ENCODE results near the gene INSR. TPM values are rescaled to one million over a fixed set of nuclear protein-coding genes. Genes with fewer than 3 reads are reported as not detected.

The INSR gene
- total and polyA plus RNA-seq, 2 of the 8 experiments (the other 6 are each of a cell fraction or from before 2014, with no cell fraction given), result 13.1 to 48.7 TPM

GRCh38 chr19:7159105-7159933 is 134.9 kb downstream of the INSR start:
- Histone ChIP-seq H3K36me3 (ENCODE audit: control insufficient read depth in 2 of 4, insufficient read depth in 4 of 4, low read length in 3 of 4) (peaks cover 5 to 26% (median 12%) of the 10 kb centered on the region in 4 experiments; a peak in 6 of 8 replicates), H4K20me1 (replicated peaks in 1 of 2; ENCODE audit: control insufficient read depth in 1 of 2, insufficient read depth in 2 of 2, low read length in 2 of 2) (peaks cover 0 to 1% of the 10 kb centered on the region in 2 experiments), H3K79me1 (ENCODE audit: low read depth, low read length) (no peaks in the 10 kb centered on the region), H3K4me2 (ENCODE audit: insufficient read depth in 1 of 2, low read depth in 2 of 2, low read length in 2 of 2) (no peak overlapping the region), H3K27me3 (replicated peaks in 1 of 4; ENCODE audit: control insufficient read depth in 3 of 4, extremely low read depth in 1 of 4, insufficient read depth in 3 of 4, low read length in 3 of 4) (no peaks in the 10 kb centered on the region), H3K79me2 (ENCODE audit: control insufficient read depth in 1 of 2, insufficient read depth in 2 of 2, low read length in 2 of 2) (no peaks in the 10 kb centered on the region), H3K23me2 (ENCODE audit: low read depth, low read length) (no peaks in the 10 kb centered on the region), H3K4me1 (replicated peaks in 1 of 4; ENCODE audit: control insufficient read depth in 3 of 4, insufficient read depth in 4 of 4, low read length in 3 of 4) (no peaks in the 10 kb centered on the region), H2BK5ac (ENCODE audit: low read depth, low read length) (no peak overlapping the region), H2BK20ac (ENCODE audit: low read length) (no peak overlapping the region), H2AK5ac (ENCODE audit: low read depth, low read length) (no peak overlapping the region), H2AFZ (ENCODE audit: low read length) (no peak overlapping the region), H4K91ac (replicated peaks; ENCODE audit: insufficient read length, low read length) (no peak overlapping the region), H3K14ac (ENCODE audit: insufficient read length) (no peak overlapping the region), H2BK120ac (replicated peaks; ENCODE audit: low read depth, low read length) (no peak overlapping the region), H3K27ac (ENCODE audit: low read depth, low read length) (no peak overlapping the region), H2BK15ac (ENCODE audit: low read length) (no peak overlapping the region), H3K18ac (ENCODE audit: extremely low read depth, low read length) (no peak overlapping the region), H2BK12ac (ENCODE audit: low read depth, low read length) (no peak overlapping the region), H3K9ac (replicated peaks in 1 of 4; ENCODE audit: extremely low read depth in 1 of 4, low read depth in 3 of 4, low read length in 3 of 4) (no peak overlapping the region), H3K9me3 (ENCODE audit: insufficient read depth in 2 of 2, low read depth in 1 of 2, low read length in 1 of 2) (no peaks in the 10 kb centered on the region), H4K8ac (ENCODE audit: extremely low read depth, insufficient read depth, low read length) (no peak overlapping the region), H3K23ac (ENCODE audit: insufficient read length) (no peak overlapping the region), H3K56ac (replicated peaks; ENCODE audit: insufficient read length, low read depth, low read length) (no peak overlapping the region), H4K5ac (ENCODE audit: insufficient read length, low read depth, low read length) (no peak overlapping the region), H3K4ac (replicated peaks; ENCODE audit: insufficient read length, low read depth, low read length) (no peak overlapping the region), H3K4me3 (ENCODE audit: extremely low read depth in 1 of 4, insufficient read depth in 2 of 4, low read depth in 3 of 4, low read length in 4 of 4) (no peak overlapping the region)
- ChIA-PET POLR2A (ENCODE audit: partially characterized antibody) (interaction anchor here (1.0 kb wide), 1 partner anchor 181 kb away, joined by 3 read pairs; no protein-coding TSS in a partner anchor), CTCF (ENCODE audit: partially characterized antibody) (interaction anchor here (0.6 to 1.0 kb wide), 4 partner anchors 10 to 167 kb away, joined by 3 read pairs; no protein-coding TSS in a partner anchor)
- 90% methylated on average over 17 of the region's 18 CpGs; no CpG with 5 or more reads in 1 of the 2 experiments for WGBS, 2 experiments (ENCODE audit: extremely low coverage in 1 of 2, insufficient coverage in 1 of 2, insufficient read length in 1 of 2, insufficient replicate concordance in 2 of 2, low coverage in 1 of 2, low lambda C conversion rate in 2 of 2, missing lambda C conversion rate in 1 of 2)
- DNase-seq (ENCODE audit: low read depth in 1 of 2, low spot score in 2 of 2), result no peak
- FAIRE-seq, result no peak
- TF ChIP-seq JUN (IDR thresholded peaks at IDR 0.05; ENCODE audit: low read depth, low read length) (no peak), CBX5 (IDR thresholded peaks at IDR 0.05; ENCODE audit: low read depth, low read length) (no peak), JUND (IDR thresholded peaks at IDR 0.05; ENCODE audit: low read length) (no peak), SUZ12 (IDR thresholded peaks at IDR 0.05; ENCODE audit: low read length) (no peak), MAX (IDR thresholded peaks at IDR 0.05) (no peak), RXRA (IDR thresholded peaks at IDR 0.05; ENCODE audit: insufficient read depth, low read depth, low read length) (no peak), USF2 (IDR thresholded peaks at IDR 0.05; ENCODE audit: low read length) (no peak), GTF2F1 (IDR thresholded peaks at IDR 0.05; ENCODE audit: borderline replicate concordance, low read depth, low read length) (no peak)

Data from H1 (cell line).